Keratinocyte (primary cell): ENCODE results near the gene PARD3B.

Experiments
- EZH2 ChIP-seq: IDR thresholded peaks from one replicate; pipeline ENCODE4 v1.6.1; 2012; ENCODE audit warnings: inconsistent platforms, mild to moderate bottlenecking, low read length, moderate library complexity
- TF ChIP-seq, protein P1 (sequence below), 3 experiments: IDR thresholded peaks in 1 of 3; conservative IDR thresholded peaks in 1 of 3; optimal IDR thresholded peaks in 1 of 3; 2 replicates in 2 of 3; 3 replicates in 1 of 3; pipeline versions ENCODE3 to v1.5.1; 2011; ENCODE audit warnings: low read length in 3 of 3, mild to moderate bottlenecking in 3 of 3, moderate library complexity in 2 of 3, control low read depth in 1 of 3, inconsistent platforms in 1 of 3; ENCODE audit not compliant: insufficient read depth in 2 of 3; ENCODE audit errors: extremely low read depth in 1 of 3

DNA sequence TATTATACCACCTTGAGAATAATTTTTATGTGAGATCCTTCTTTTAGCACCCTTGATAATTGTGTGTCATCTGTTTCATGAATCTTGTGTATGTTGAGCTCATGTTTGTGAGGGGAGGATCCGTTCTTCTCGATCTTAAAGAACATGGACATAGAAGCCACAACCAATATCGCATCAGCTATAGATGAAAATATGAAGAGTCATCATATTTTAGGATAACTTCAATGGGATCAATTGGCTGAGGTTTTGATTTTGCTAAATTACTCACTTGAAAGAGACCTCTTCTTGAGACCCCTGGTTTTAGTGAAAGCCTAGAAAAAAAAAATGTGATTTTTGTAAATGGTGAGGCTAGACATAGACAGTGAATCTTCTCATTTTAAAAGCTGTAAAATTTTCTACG is 751.7 kb downstream of the PARD3B start:
- TF ChIP-seq, protein P1, sequence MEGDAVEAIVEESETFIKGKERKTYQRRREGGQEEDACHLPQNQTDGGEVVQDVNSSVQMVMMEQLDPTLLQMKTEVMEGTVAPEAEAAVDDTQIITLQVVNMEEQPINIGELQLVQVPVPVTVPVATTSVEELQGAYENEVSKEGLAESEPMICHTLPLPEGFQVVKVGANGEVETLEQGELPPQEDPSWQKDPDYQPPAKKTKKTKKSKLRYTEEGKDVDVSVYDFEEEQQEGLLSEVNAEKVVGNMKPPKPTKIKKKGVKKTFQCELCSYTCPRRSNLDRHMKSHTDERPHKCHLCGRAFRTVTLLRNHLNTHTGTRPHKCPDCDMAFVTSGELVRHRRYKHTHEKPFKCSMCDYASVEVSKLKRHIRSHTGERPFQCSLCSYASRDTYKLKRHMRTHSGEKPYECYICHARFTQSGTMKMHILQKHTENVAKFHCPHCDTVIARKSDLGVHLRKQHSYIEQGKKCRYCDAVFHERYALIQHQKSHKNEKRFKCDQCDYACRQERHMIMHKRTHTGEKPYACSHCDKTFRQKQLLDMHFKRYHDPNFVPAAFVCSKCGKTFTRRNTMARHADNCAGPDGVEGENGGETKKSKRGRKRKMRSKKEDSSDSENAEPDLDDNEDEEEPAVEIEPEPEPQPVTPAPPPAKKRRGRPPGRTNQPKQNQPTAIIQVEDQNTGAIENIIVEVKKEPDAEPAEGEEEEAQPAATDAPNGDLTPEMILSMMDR (optimal IDR thresholded peaks at IDR 0.05 in 1 of 3, IDR thresholded peaks at IDR 0.05 in 1 of 3, conservative IDR thresholded peaks at IDR 0.05 in 1 of 3; ENCODE audit: extremely low read depth in 1 of 3, insufficient read depth in 2 of 3, low read length in 3 of 3) = no peak
- no peak for TF ChIP-seq EZH2
